ENCODE results near the gene EPM2AIP1. TPM values are rescaled to one million over a fixed set of nuclear protein-coding genes. Genes with fewer than 3 reads are reported as not detected.

EPM2AIP1 gene
- total RNA-seq, 1 donor from 2014 or later = 51.4 TPM

DNA sequence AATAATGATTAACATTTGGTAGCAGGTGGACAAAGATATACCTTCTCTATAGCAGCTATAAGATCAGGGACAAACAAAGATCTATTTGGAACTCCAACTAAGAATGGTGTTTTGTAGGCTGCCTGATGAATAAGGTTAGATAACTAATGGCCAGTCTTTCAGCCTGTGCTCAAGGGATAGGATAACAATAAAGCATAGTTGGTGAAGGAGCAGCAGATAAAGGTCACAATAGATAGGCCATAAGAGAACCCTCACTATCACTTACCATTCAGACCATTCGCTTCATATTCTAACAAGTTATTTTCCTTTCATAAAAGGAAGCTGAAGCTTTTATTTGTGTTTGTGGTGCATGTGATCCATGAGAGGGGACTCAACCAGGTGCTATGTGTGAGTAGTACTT lies 19.8 kb downstream of the EPM2AIP1 start:
- Histone ChIP-seq H3K4me1 (peaks cover 24% of the 10 kb centered on the region), H3K79me2 (ENCODE audit: low read depth) (no peaks in the 10 kb centered on the region), H3K27me3 (no peaks in the 10 kb centered on the region), H3K9me3 (ENCODE audit: low read depth) (no peaks in the 10 kb centered on the region), H3K27ac (no peak overlapping the region), H3K9ac (no peak overlapping the region), H3F3A (ENCODE audit: low read depth) (no peaks in the 10 kb centered on the region), H4K20me1 (ENCODE audit: low read depth) (no peaks in the 10 kb centered on the region), H3K36me3 (no peaks in the 10 kb centered on the region), H2AFZ (replicated peaks) (no peak overlapping the region), H3K4me2 (no peak overlapping the region), H3K4me3 (no peak overlapping the region)
- peaks cover 6% of the 10 kb centered on the region for H3K36me3 Mint-ChIP-seq
- no peak overlapping the region for H3K4me3 Mint-ChIP-seq
- H3K27ac Mint-ChIP-seq = no peak overlapping the region
- no peak for DNase-seq (ENCODE audit: low spot score)
- H3K27me3 Mint-ChIP-seq (ENCODE audit: insufficient read depth, low read depth) = peaks cover 4% of the 10 kb centered on the region
- peaks cover 21% of the 10 kb centered on the region for H3K4me1 Mint-ChIP-seq
- H3K9me3 Mint-ChIP-seq = peaks cover 5% of the 10 kb centered on the region
- TF ChIP-seq EZH2 (IDR thresholded peaks at IDR 0.05) (no peak), EZH2phosphoT487 (IDR thresholded peaks at IDR 0.05) (no peak), CTCF (IDR thresholded peaks at IDR 0.05) (no peak)

DNA sequence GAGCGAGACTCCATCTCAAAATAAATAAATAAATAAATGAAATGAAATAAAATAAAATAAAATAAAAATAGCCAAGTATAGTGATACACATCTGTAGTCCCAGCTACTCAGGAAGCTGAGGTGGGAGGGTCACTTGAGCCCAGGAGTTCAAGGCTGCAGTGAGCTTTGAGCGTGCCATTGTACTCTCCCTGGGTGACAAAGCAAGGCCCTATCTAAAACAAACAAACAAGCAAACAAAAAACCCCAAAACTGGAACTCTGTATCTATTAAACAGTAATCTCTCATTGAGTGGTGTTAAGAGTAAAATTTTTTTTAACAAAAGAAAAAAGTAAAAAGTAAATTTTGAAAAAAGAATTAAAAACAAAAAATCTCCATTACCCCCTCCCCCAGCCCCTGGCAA lies 20.8 kb downstream of the EPM2AIP1 start:
- peaks cover 24% of the 10 kb centered on the region for H3K4me1 ChIP-seq
- no peak overlapping the region for H3K27ac Mint-ChIP-seq
- DNase-seq (ENCODE audit: low spot score) = no peak
- H3K36me3 ChIP-seq = no peaks in the 10 kb centered on the region
- peaks cover 21% of the 10 kb centered on the region for H3K4me1 Mint-ChIP-seq
- TF ChIP-seq EZH2phosphoT487 (IDR thresholded peaks at IDR 0.05) (no peak), EZH2 (IDR thresholded peaks at IDR 0.05) (no peak), CTCF (IDR thresholded peaks at IDR 0.05) (no peak)
- H3F3A ChIP-seq (ENCODE audit: low read depth) = no peaks in the 10 kb centered on the region
- H3K79me2 ChIP-seq (ENCODE audit: low read depth) = no peaks in the 10 kb centered on the region
- H3K4me3 Mint-ChIP-seq = no peak overlapping the region
- no peak overlapping the region for H3K4me3 ChIP-seq
- no peaks in the 10 kb centered on the region for H3K9me3 Mint-ChIP-seq
- no peak overlapping the region for H3K9ac ChIP-seq
- H3K27ac ChIP-seq = no peak overlapping the region
- H2AFZ ChIP-seq (replicated peaks) = no peak overlapping the region
- H3K36me3 Mint-ChIP-seq = peaks cover 6% of the 10 kb centered on the region
- H3K4me2 ChIP-seq = no peak overlapping the region
- H4K20me1 ChIP-seq (ENCODE audit: low read depth) = no peaks in the 10 kb centered on the region
- no peaks in the 10 kb centered on the region for H3K27me3 ChIP-seq
- no peaks in the 10 kb centered on the region for H3K9me3 ChIP-seq (ENCODE audit: low read depth)
- H3K27me3 Mint-ChIP-seq (ENCODE audit: insufficient read depth, low read depth) = peaks cover 4% of the 10 kb centered on the region

- peak overlapping the region; percentile 60 for H3K4me3 Mint-ChIP-seq
- no peak overlapping the region for H3K9ac ChIP-seq
Observed at GRCh38 chr3:36969540-36970432, 23.1 kb downstream of the EPM2AIP1 start.

More at GRCh38 chr3:36969540-36970432, 23.1 kb downstream of the EPM2AIP1 start:
- no peak overlapping the region for H3K27ac ChIP-seq
- TF ChIP-seq CTCF (IDR thresholded peaks at IDR 0.05) (no peak), EZH2phosphoT487 (IDR thresholded peaks at IDR 0.05) (no peak)
- peak overlapping the region; percentile 92 for H3K27ac Mint-ChIP-seq
- no peaks in the 10 kb centered on the region for H3K27me3 ChIP-seq
- H3K4me1 ChIP-seq = peaks cover 24% of the 10 kb centered on the region
- H3K36me3 Mint-ChIP-seq = peaks cover under 1% of the 10 kb centered on the region
- DNase-seq (ENCODE audit: low spot score) = peak; percentile 92
- peak overlapping the region; percentile 76 for H2AFZ ChIP-seq (replicated peaks)
- no peaks in the 10 kb centered on the region for H3F3A ChIP-seq (ENCODE audit: low read depth)
- peaks cover 21% of the 10 kb centered on the region for H3K4me1 Mint-ChIP-seq
- H3K27me3 Mint-ChIP-seq (ENCODE audit: insufficient read depth, low read depth) = peaks cover 2% of the 10 kb centered on the region
- no peak overlapping the region for H3K4me3 ChIP-seq
- no peaks in the 10 kb centered on the region for H3K36me3 ChIP-seq
- H3K9me3 ChIP-seq (ENCODE audit: low read depth) = no peaks in the 10 kb centered on the region
- peak overlapping the region; percentile 58 for H3K4me2 ChIP-seq
- no peaks in the 10 kb centered on the region for H3K9me3 Mint-ChIP-seq
- no peaks in the 10 kb centered on the region for H4K20me1 ChIP-seq (ENCODE audit: low read depth)
- H3K79me2 ChIP-seq (ENCODE audit: low read depth) = no peaks in the 10 kb centered on the region
